MCF 10A (cell line): ENCODE results near the gene ZSWIM7. TPM values are rescaled to one million over a fixed set of nuclear protein-coding genes. Genes with fewer than 3 reads are reported as not detected.
A peak's percentile ranks its signal among the peaks of the same experiment; 100 is the strongest.

Experiments used
- BruUV-seq: library from RNA; stranded (reverse); fragments of 400-500 nt; replicated peaks from 2 replicates; lab custom pipeline; 2021; lab: Mats Ljungman, UMichigan
- CTCF ChIA-PET: fragments of 300-600 bp; sonication (Branson Sonifier 250); formaldehyde crosslinking; extraction: SDS; loops from one replicate; lab custom pipeline; 2021; ENCODE audit warnings: antibody characterized with exemption, inconsistent platforms; lab: Yijun Ruan, JAX
- POLR2A ChIA-PET: fragments of 300-600, 350-650 bp; sonication (Branson Sonifier 250); formaldehyde crosslinking; extraction: SDS; loops from one replicate; lab custom pipeline; 2020; ENCODE audit warnings: antibody characterized with exemption, inconsistent platforms; lab: Yijun Ruan, JAX
- DNase-seq: peaks from one replicate; pipeline ENCODE4 v3.0.0-alpha.2; 2018; ENCODE audit not compliant: unreplicated experiment
- H3K27ac Mint-ChIP-seq: one replicate; pipeline ENCODE4 v1.8.0; 2022; ENCODE audit warnings: mild to moderate bottlenecking, low read depth, mixed read lengths; ENCODE audit not compliant: unreplicated experiment
- H3K27me3 Mint-ChIP-seq: one replicate; pipeline ENCODE4 v1.8.0; 2022; ENCODE audit warnings: mixed read lengths; ENCODE audit not compliant: insufficient read depth, unreplicated experiment
- H3K36me3 Mint-ChIP-seq: one replicate; pipeline ENCODE4 v1.8.0; 2022; ENCODE audit warnings: mild to moderate bottlenecking, moderate library complexity, mixed read lengths; ENCODE audit not compliant: insufficient read depth, unreplicated experiment
- H3K4me1 Mint-ChIP-seq: one replicate; pipeline ENCODE4 v1.8.0; 2022; ENCODE audit warnings: mixed read lengths; ENCODE audit not compliant: insufficient read depth, unreplicated experiment
- H3K4me3 Mint-ChIP-seq: one replicate; pipeline ENCODE4 v1.8.0; 2022; ENCODE audit warnings: mild to moderate bottlenecking, moderate library complexity, mixed read lengths; ENCODE audit not compliant: unreplicated experiment
- H3K9me3 Mint-ChIP-seq: one replicate; pipeline ENCODE4 v1.8.0; 2022; ENCODE audit warnings: mixed read lengths; ENCODE audit not compliant: unreplicated experiment
- intact Hi-C: fragments of 100-400 bp; cut with micrococcal nuclease; formaldehyde crosslinking; loops from 2 replicates; pipeline ENCODE4 v1.14.1; 2022
- total RNA-seq: library from RNA; stranded (reverse); gene quantifications from 2 replicates; pipeline ENCODE4 v1.2.3, GENCODE V29; 2022
- TF ChIP-seq, protein P1 (sequence below): fragments of 200-600 bp; IDR thresholded peaks from one replicate; pipeline ENCODE4 v1.8.0; 2022; ENCODE audit warnings: antibody characterized with exemption, mild to moderate bottlenecking; ENCODE audit not compliant: unreplicated experiment

ZSWIM7 gene
- total RNA-seq, 1 experiment from 2014 or later = 44.1 TPM

DNA sequence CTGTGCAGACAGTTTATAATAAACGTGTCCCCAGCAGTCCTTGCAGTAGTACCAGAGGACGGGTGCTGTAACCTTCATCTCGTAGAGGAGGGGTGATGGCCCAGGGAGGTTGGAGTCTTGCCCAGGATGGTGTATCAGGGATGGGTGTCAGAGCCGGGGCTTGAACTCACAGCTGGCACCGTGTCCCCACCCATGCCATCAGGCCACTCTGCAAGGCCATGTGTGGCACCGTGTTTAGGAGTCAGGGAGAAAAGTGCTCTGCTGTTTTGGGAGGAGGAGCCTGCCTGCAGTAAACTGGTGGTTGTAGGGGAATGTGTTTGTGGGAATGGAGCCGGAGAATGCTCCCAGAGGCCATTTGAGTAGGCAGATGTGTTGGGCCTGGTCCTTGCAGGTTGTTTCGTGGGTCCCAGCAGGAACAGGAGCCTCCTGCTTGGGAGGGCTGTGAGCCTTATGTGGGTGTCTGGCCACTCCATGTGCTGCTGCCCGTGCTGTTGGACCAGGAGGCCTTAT, 52.8 kb downstream of the ZSWIM7 start:
- TF ChIP-seq, protein P1, sequence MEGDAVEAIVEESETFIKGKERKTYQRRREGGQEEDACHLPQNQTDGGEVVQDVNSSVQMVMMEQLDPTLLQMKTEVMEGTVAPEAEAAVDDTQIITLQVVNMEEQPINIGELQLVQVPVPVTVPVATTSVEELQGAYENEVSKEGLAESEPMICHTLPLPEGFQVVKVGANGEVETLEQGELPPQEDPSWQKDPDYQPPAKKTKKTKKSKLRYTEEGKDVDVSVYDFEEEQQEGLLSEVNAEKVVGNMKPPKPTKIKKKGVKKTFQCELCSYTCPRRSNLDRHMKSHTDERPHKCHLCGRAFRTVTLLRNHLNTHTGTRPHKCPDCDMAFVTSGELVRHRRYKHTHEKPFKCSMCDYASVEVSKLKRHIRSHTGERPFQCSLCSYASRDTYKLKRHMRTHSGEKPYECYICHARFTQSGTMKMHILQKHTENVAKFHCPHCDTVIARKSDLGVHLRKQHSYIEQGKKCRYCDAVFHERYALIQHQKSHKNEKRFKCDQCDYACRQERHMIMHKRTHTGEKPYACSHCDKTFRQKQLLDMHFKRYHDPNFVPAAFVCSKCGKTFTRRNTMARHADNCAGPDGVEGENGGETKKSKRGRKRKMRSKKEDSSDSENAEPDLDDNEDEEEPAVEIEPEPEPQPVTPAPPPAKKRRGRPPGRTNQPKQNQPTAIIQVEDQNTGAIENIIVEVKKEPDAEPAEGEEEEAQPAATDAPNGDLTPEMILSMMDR = no peak
- Mint-ChIP-seq H3K4me3 (peak overlapping the region; percentile 69), H3K36me3 (peaks cover 18% of the 10 kb centered on the region), H3K4me1 (peaks cover 29% of the 10 kb centered on the region), H3K9me3 (no peaks in the 10 kb centered on the region), H3K27me3 (no peaks in the 10 kb centered on the region), H3K27ac (peak overlapping the region; percentile 96)
- POLR2A ChIA-PET = interaction anchor here (0.9 to 7.9 kb wide), 8 partner anchors 12 to 297 kb away, joined by 3 to 134 read pairs (median 6); partner anchors contain the start of genes TTC19 and ZSWIM7
- CTCF ChIA-PET = interaction anchor here (1.2 to 4.3 kb wide), 4 partner anchors 35 to 52 kb away, joined by 3 to 40 read pairs (median 7); partner anchors contain the start of genes TTC19 and ZSWIM7
- intact Hi-C loops = loop anchor here (1.0 to 5.0 kb wide), 2 partner anchors 52 to 99 kb away; no protein-coding TSS in a partner anchor
- TSS peak; percentile 49 for BruUV-seq
- DNase-seq = peak; percentile 55

DNA sequence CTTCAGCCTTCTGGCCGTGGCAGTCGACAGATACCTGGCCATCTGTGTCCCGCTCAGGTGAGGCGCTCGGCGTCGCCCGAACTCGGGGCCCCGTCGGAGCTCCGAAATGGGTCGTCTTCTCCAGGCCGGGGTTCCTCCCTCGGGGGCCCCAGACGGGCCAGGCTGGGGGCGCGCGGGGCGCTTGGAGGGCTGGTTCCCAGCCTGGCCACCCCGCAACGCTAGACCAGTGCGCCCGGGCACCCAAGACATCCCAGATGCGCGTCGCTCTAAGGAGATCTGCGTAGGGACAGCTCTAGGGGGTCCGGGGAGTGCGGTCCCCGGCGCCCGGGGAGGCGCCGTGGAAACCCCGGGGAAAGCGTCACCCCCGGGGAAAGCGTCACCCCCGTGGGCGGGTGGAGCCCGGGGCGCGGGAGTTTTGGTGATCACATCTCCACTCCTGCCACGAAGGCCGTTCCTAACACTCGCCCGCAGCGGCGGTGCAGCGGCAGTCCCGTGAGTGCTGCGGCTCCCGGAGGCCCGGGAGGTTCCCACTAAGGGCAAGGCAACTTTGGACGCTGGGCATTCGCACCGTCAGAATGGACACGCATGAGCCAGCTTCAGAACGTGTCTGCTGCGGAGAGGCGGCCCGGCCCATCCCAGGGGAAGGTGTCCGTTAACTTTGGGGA, 53.8 kb downstream of the ZSWIM7 start:
- H3K4me3 Mint-ChIP-seq = peak overlapping the region; percentile 69
- intact Hi-C loops = loop anchor here (1.0 to 5.0 kb wide), 2 partner anchors 53 to 98 kb away; no protein-coding TSS in a partner anchor
- TF ChIP-seq, protein P1 = no peak
- no peaks in the 10 kb centered on the region for H3K9me3 Mint-ChIP-seq
- H3K27me3 Mint-ChIP-seq = no peaks in the 10 kb centered on the region
- BruUV-seq = no TSS peak
- CTCF ChIA-PET = interaction anchor here (0.5 to 4.3 kb wide), 14 partner anchors 12 to 117 kb away, joined by 3 to 40 read pairs (median 4); partner anchors contain the start of genes TTC19 and ZSWIM7
- H3K27ac Mint-ChIP-seq = peak overlapping the region; percentile 96
- peak; percentile 34 for DNase-seq
- H3K36me3 Mint-ChIP-seq = peaks cover 13% of the 10 kb centered on the region
- POLR2A ChIA-PET = interaction anchor here (0.7 to 7.9 kb wide), 12 partner anchors 9 to 296 kb away, joined by 3 to 134 read pairs (median 4); partner anchors contain the start of genes TTC19 and ZSWIM7
- peaks cover 31% of the 10 kb centered on the region for H3K4me1 Mint-ChIP-seq

DNA sequence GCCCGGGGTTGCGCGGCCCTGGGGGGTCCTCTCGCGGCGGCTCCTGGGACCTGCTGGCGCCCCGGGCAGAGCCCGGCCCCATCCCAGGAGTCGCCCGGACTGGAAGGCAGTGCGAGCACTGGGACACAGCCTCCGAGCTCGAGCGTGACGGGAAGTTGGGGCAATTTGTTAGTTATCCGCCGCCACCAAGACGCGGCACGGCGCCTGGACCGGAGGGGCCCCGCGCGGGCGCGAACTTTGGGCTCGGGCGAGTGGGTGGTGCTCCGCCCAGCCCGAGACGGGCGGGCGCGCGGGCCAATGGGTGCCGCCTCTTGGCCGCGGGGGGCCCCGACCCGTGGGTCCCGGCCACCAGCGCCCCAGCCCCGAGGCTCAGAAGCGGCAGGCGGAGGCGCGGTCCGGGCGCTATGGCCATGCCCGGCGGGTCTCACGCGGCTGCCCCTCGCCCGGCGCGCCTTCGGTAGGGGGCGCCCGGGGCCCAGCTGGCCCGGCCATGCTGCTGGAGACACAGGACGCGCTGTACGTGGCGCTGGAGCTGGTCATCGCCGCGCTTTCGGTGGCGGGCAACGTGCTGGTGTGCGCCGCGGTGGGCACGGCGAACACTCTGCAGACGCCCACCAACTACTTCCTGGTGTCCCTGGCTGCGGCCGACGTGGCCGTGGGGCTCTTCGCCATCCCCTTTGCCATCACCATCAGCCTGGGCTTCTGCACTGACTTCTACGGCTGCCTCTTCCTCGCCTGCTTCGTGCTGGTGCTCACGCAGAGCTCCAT, 54.6 kb downstream of the ZSWIM7 start, which contains the start of gene ADORA2B:
ADORA2B (plus strand) TSS at position 372 of the 768 bp plus-strand sequence; CDS start at position 491, 119 bp downstream.
- peak; percentile 72 for DNase-seq
- Mint-ChIP-seq H3K4me1 (peaks cover 31% of the 10 kb centered on the region), H3K36me3 (peaks cover 6% of the 10 kb centered on the region), H3K27ac (peak within 1 kb of the TSS; percentile 96), H3K9me3 (no peaks in the 10 kb centered on the region), H3K27me3 (no peaks in the 10 kb centered on the region), H3K4me3 (peak within 1 kb of the TSS; percentile 69)
- ChIA-PET POLR2A (interaction anchor here (0.7 to 7.9 kb wide), 10 partner anchors 9 to 295 kb away, joined by 3 to 134 read pairs (median 5); partner anchors contain the start of genes TTC19 and ZSWIM7), CTCF (interaction anchor here (0.6 to 4.3 kb wide), 16 partner anchors 11 to 333 kb away, joined by 3 to 40 read pairs (median 4); partner anchors contain the start of genes TTC19 and ZSWIM7)
- intact Hi-C loops = loop anchor here (5.0 kb wide), 1 partner anchor 98 kb away; no protein-coding TSS in a partner anchor
- BruUV-seq = no TSS peak
- TF ChIP-seq, protein P1 = peak; percentile 64
